Neural cell (in vitro differentiated cells): ENCODE data around the gene SURF6. TPM values are rescaled to one million over a fixed set of nuclear protein-coding genes. Genes with fewer than 3 reads are reported as not detected.

Source experiments
- H2AFZ ChIP-seq: fragments of 200-600, 300-800 bp; sonication (generic), shearing (Covaris generic); 2 replicates; pipeline ENCODE4 v1.6.0; 2014; ENCODE audit warnings: low read depth, mild to moderate bottlenecking, antibody characterized with exemption, low read length, moderate library complexity
- H3F3A ChIP-seq: fragments of 200-600 bp; shearing (Covaris generic); 2 replicates; pipeline ENCODE4 v1.6.1; 2016; ENCODE audit warnings: mild to moderate bottlenecking, moderate library complexity, mixed read lengths, antibody characterized with exemption, low read length; ENCODE audit not compliant: insufficient read depth, poor library complexity, severe bottlenecking
- H3K27ac ChIP-seq: fragments of 200-600, 300-800 bp; sonication (generic), shearing (Covaris generic); 2 replicates; pipeline ENCODE4 v1.5.1; 2014; ENCODE audit warnings: mild to moderate bottlenecking, low read length, moderate library complexity
- H3K27me3 ChIP-seq: fragments of 300-800, 200-600 bp; sonication (generic), shearing (Covaris generic); 2 replicates; pipeline ENCODE4 v1.6.0; 2014; ENCODE audit warnings: mild to moderate bottlenecking, low read depth, low read length, moderate library complexity; ENCODE audit not compliant: insufficient read depth
- H3K36me3 ChIP-seq: fragments of 300-800, 200-600 bp; sonication (generic), shearing (Covaris generic); 2 replicates; pipeline ENCODE4 v1.5.1; 2014; ENCODE audit warnings: mild to moderate bottlenecking, antibody characterized with exemption, low read length, moderate library complexity; ENCODE audit not compliant: insufficient read depth
- H3K4me2 ChIP-seq: fragments of 300-800, 200-600 bp; sonication (generic), shearing (Covaris generic); 2 replicates; pipeline ENCODE4 v1.6.0; 2014; ENCODE audit warnings: mild to moderate bottlenecking, low read length
- H3K4me3 ChIP-seq: fragments of 300-800, 200-600 bp; sonication (generic), shearing (Covaris generic); 2 replicates; pipeline ENCODE4 v1.5.1; 2014; ENCODE audit warnings: mild to moderate bottlenecking, low read length, moderate library complexity
- H3K79me2 ChIP-seq: fragments of 200-600 bp; shearing (Covaris generic); replicated peaks from 2 replicates; pipeline ENCODE4 v1.6.0; 2014; ENCODE audit warnings: mild to moderate bottlenecking, low read length, moderate library complexity; ENCODE audit not compliant: insufficient read depth
- H3K9ac ChIP-seq: fragments of 300-800, 200-600 bp; sonication (generic), shearing (Covaris generic); 2 replicates; pipeline ENCODE4 v1.6.1; 2016; ENCODE audit warnings: mild to moderate bottlenecking, low read length, mixed read lengths
- H3K9me2 ChIP-seq: fragments of 200-600 bp; shearing (Covaris generic); 2 replicates; pipeline ENCODE4 v1.6.1; 2016; ENCODE audit warnings: mild to moderate bottlenecking, low read length, mixed read lengths; ENCODE audit not compliant: insufficient read depth
- H3K9me3 ChIP-seq: fragments of 200-600, 300-800 bp; sonication (generic), shearing (Covaris generic); 2 replicates; pipeline ENCODE4 v1.6.1; 2016; ENCODE audit warnings: mild to moderate bottlenecking, mixed run types, low read length, moderate library complexity, mixed read lengths
- H4K20me1 ChIP-seq: fragments of 200-600 bp; shearing (Covaris generic); 2 replicates; pipeline ENCODE4 v1.6.1; 2016; ENCODE audit warnings: mild to moderate bottlenecking, mixed run types; ENCODE audit not compliant: insufficient read depth
- EP300 ChIP-seq: fragments of 450-650 bp; conservative IDR thresholded peaks from 2 replicates; pipeline ENCODE4 v1.6.1; 2014; ENCODE audit warnings: antibody characterized with exemption, mild to moderate bottlenecking, moderate library complexity; ENCODE audit not compliant: poor library complexity, severe bottlenecking
- EZH2 ChIP-seq: fragments of 200-600, 300-800 bp; shearing (Covaris generic), sonication (generic); IDR thresholded peaks from 2 replicates; pipeline ENCODE4 v1.6.1; 2014; ENCODE audit warnings: antibody characterized with exemption, low read length, borderline replicate concordance, mild to moderate bottlenecking; ENCODE audit not compliant: insufficient read depth, poor library complexity, severe bottlenecking
- MXI1 ChIP-seq: fragments of 450-650 bp; conservative IDR thresholded peaks from 2 replicates; pipeline ENCODE4 v1.6.1; 2014; ENCODE audit warnings: antibody characterized with exemption, mild to moderate bottlenecking; ENCODE audit not compliant: poor library complexity, severe bottlenecking
- POLR2AphosphoS5 ChIP-seq: IDR thresholded peaks from 2 replicates; pipeline ENCODE4 v1.6.1; 2012
- RAD21 ChIP-seq: fragments of 450-650 bp; conservative IDR thresholded peaks from 2 replicates; pipeline ENCODE4 v1.6.1; 2014; ENCODE audit warnings: antibody characterized with exemption, mild to moderate bottlenecking, moderate library complexity
- REST ChIP-seq: IDR thresholded peaks from 2 replicates; pipeline ENCODE4 v1.6.1; 2012; ENCODE audit warnings: borderline replicate concordance
- SMC3 ChIP-seq: fragments of 450-650 bp; conservative IDR thresholded peaks from 2 replicates; pipeline ENCODE4 v1.6.1; 2014; ENCODE audit warnings: antibody characterized with exemption, mild to moderate bottlenecking, moderate library complexity; ENCODE audit not compliant: poor library complexity
- TAF1 ChIP-seq: IDR thresholded peaks from 2 replicates; pipeline ENCODE4 v1.6.1; 2012; ENCODE audit warnings: low read depth
- polyA plus RNA-seq: library from polyadenylated mRNA; depleted of rRNA; stranded (reverse); fragments of >200 nt; gene quantifications from 2 replicates; pipeline ENCODE4 v1.2.3, GENCODE V29; 2014
- TF ChIP-seq, protein P1 (sequence below): fragments of 450-650 bp; IDR thresholded peaks from 2 replicates; pipeline ENCODE4 v1.5.1; 2014; ENCODE audit warnings: antibody characterized with exemption, mild to moderate bottlenecking, moderate library complexity; ENCODE audit not compliant: poor library complexity, severe bottlenecking

Gene SURF6
- polyA plus RNA-seq, 1 donor from 2014 or later: 20.7 TPM

DNA sequence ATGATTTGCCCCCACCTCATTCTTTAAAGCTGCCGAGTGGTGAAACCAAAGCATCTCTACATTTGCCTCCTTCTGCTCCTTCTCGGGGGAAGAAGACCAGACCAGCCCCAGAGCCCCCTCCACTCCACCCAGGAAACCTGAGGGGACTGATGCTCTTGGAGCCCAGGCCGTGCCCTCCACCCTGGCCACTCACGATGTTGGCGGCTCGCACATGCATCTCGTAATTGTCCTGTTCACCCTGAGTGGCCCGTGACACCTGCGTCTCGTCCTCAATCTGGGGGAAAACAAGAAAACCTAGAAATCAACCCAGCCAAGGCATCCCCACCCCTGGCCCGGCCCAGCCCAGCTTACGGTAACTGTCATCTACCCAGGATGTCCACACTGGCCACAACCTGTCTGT lies 9.0 kb upstream of the SURF6 start:
- no peak overlapping the region for H3K4me2 ChIP-seq
- no peak overlapping the region for H2AFZ ChIP-seq

DNA sequence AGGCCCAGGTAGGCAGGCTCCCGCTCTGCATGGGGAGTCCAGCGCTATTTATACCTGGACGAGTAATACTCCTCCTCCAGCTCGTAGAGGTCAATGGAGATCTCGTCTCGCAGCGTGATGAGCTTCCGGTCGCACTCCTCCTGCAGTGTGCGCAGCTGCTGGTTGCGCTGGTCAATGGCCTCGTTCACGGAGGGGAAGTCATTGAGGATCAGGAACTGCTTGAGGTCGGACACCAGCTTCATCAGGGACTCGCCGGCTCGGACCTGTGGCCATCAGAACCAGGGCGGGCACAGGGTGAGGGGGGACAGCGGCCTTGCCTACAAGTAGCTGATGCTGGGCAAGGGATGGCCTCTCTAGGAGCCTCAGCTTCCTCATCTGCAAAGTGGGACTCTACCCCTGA lies 8.1 kb upstream of the SURF6 start:
- Histone ChIP-seq H3K9me3 (no peaks in the 10 kb centered on the region), H3K9me2 (no peaks in the 10 kb centered on the region), H3K36me3 (no peaks in the 10 kb centered on the region), H3K27ac (no peak overlapping the region), H3F3A (no peaks in the 10 kb centered on the region), H3K9ac (no peak overlapping the region), H3K4me3 (no peak overlapping the region), H4K20me1 (no peaks in the 10 kb centered on the region), H3K79me2 (peaks cover 20% of the 10 kb centered on the region), H2AFZ (no peak overlapping the region), H3K4me2 (no peak overlapping the region), H3K27me3 (no peaks in the 10 kb centered on the region)
- TF ChIP-seq TAF1 (no peak), EZH2 (no peak), MXI1 (no peak), EP300 (no peak), REST (no peak), SMC3 (no peak), RAD21 (no peak)
- TF ChIP-seq, protein P1, sequence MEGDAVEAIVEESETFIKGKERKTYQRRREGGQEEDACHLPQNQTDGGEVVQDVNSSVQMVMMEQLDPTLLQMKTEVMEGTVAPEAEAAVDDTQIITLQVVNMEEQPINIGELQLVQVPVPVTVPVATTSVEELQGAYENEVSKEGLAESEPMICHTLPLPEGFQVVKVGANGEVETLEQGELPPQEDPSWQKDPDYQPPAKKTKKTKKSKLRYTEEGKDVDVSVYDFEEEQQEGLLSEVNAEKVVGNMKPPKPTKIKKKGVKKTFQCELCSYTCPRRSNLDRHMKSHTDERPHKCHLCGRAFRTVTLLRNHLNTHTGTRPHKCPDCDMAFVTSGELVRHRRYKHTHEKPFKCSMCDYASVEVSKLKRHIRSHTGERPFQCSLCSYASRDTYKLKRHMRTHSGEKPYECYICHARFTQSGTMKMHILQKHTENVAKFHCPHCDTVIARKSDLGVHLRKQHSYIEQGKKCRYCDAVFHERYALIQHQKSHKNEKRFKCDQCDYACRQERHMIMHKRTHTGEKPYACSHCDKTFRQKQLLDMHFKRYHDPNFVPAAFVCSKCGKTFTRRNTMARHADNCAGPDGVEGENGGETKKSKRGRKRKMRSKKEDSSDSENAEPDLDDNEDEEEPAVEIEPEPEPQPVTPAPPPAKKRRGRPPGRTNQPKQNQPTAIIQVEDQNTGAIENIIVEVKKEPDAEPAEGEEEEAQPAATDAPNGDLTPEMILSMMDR: no peak

More for the DNA sequence above, 9.0 kb upstream of the SURF6 start:
- no peaks in the 10 kb centered on the region for H3K27me3 ChIP-seq
- H3K27ac ChIP-seq: no peak overlapping the region
- no peaks in the 10 kb centered on the region for H3K36me3 ChIP-seq
- no peaks in the 10 kb centered on the region for H3K9me3 ChIP-seq
- no peaks in the 10 kb centered on the region for H3F3A ChIP-seq
- no peak overlapping the region for H3K9ac ChIP-seq
- peaks cover 25% of the 10 kb centered on the region for H3K79me2 ChIP-seq
- no peaks in the 10 kb centered on the region for H4K20me1 ChIP-seq
- TF ChIP-seq, protein P1: no peak
- no peak for TF ChIP-seq MXI1
- TF ChIP-seq SMC3: no peak
- no peak for TF ChIP-seq RAD21
- no peak for TF ChIP-seq EZH2
- TF ChIP-seq REST: no peak
- TF ChIP-seq POLR2AphosphoS5: no peak
- no peak for TF ChIP-seq TAF1
- TF ChIP-seq EP300: no peak
- no peaks in the 10 kb centered on the region for H3K9me2 ChIP-seq
- no peak overlapping the region for H3K4me3 ChIP-seq
